ENCODE measurements around the gene IGDCC3. TPM values are rescaled to one million over a fixed set of nuclear protein-coding genes. Genes with fewer than 3 reads are reported as not detected.

Gene IGDCC3
- total RNA-seq, 6 donors from 2014 or later: 0.10 to 0.29 TPM; not detected in 4

DNA sequence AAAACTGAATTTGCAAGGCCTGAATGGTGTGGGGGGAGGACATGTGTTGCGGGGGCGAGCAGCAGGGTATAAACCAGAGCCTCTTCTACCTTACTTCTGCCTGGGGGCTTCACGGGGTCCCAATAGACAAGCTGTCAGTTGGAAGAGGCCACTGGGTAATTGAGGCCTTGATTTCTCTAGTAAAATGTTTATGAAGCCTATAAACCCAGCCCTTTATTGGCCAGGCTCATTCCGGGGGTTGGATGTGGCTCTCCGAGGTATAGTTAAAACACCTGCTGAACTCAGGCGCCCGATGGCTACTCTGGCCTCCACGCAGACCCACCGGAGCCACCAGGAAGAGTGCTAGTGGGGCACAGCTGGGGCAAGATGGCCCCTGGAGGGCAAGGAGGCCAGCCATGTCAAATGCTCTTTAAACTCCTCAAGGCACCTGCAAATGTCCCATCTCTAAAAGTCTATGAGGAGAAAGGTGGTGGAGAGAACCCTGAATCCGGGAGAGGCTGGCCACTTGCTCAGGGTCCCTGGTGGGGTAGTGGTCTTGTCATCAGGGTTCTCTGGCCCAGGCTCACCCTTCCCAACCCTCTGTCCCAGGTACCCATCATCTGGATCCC, 34.3 kb downstream of the IGDCC3 start:
- Histone ChIP-seq H3K4me3 (no peak overlapping the region), H3K4me1 (no peaks in the 10 kb centered on the region), H3K27me3 (no peaks in the 10 kb centered on the region), H3K27ac (no peak overlapping the region), H3K9me3 (no peaks in the 10 kb centered on the region), H3K36me3 (no peaks in the 10 kb centered on the region)
- WGBS, 2 donors: 91 to 93% methylated on average over 10 of the region's 10 CpGs
- no peak for TF ChIP-seq POLR2A (IDR thresholded peaks at IDR 0.05)
- no peak for TF ChIP-seq POLR2AphosphoS5 (IDR thresholded peaks at IDR 0.05)
- TF ChIP-seq CTCF (IDR thresholded peaks at IDR 0.05): no peak
- TF ChIP-seq EP300 (IDR thresholded peaks at IDR 0.05): no peak
- no peak for DNase-seq
- no peak for ATAC-seq (ENCODE audit: low FRiP score in 2 of 2)

DNA sequence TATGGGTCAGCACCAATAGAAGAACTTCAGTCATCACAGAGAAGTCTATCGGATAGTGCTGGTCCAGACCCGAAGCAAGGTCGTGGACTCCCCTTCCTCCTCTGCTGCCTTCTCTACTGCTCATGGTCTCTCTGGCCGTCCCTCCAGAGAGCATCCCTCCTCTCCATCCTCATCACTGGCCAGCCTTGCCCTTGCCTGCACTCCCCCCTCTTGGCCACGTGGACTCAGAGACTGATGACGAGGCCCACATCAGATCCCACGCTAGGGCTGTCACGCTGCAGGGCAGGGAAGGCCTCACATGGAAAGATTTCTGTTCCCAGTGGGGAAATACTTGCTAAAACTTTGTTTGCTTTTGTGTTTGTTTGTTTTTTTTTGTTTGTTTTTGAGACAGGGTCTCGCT, 35.3 kb downstream of the IGDCC3 start:
- WGBS, 2 donors: 93% methylated on average over 9 of the region's 9 CpGs
- Histone ChIP-seq H3K4me3 (no peak overlapping the region), H3K36me3 (no peaks in the 10 kb centered on the region), H3K27me3 (no peaks in the 10 kb centered on the region), H3K9me3 (no peaks in the 10 kb centered on the region), H3K27ac (no peak overlapping the region), H3K4me1 (no peaks in the 10 kb centered on the region)
- TF ChIP-seq CTCF (IDR thresholded peaks at IDR 0.05): no peak
- no peak for TF ChIP-seq POLR2A (IDR thresholded peaks at IDR 0.05)
- TF ChIP-seq POLR2AphosphoS5 (IDR thresholded peaks at IDR 0.05): no peak
- no peak for TF ChIP-seq EP300 (IDR thresholded peaks at IDR 0.05)
- ATAC-seq (ENCODE audit: low FRiP score in 2 of 2): no peak
- no peak for DNase-seq

GRCh38 chr15:65339920-65340319, 37.9 kb downstream of the IGDCC3 start:
- DNase-seq (no peak), ATAC-seq (ENCODE audit: low FRiP score in 2 of 2) (no peak)
- Histone ChIP-seq H3K4me3 (no peak overlapping the region), H3K36me3 (no peaks in the 10 kb centered on the region), H3K27ac (no peak overlapping the region), H3K9me3 (no peaks in the 10 kb centered on the region), H3K27me3 (no peaks in the 10 kb centered on the region), H3K4me1 (no peaks in the 10 kb centered on the region)
- no peak for TF ChIP-seq EP300 (IDR thresholded peaks at IDR 0.05)
- no peak for TF ChIP-seq POLR2A (IDR thresholded peaks at IDR 0.05)
- TF ChIP-seq CTCF (IDR thresholded peaks at IDR 0.05): no peak
- no peak for TF ChIP-seq POLR2AphosphoS5 (IDR thresholded peaks at IDR 0.05)
- 38 to 46% methylated on average over 7 of the region's 7 CpGs for WGBS, 2 donors

GRCh38 chr15:65339416-65339815, 38.4 kb downstream of the IGDCC3 start:
- Histone ChIP-seq H3K36me3 (no peaks in the 10 kb centered on the region), H3K4me3 (no peak overlapping the region), H3K4me1 (no peaks in the 10 kb centered on the region), H3K27me3 (no peaks in the 10 kb centered on the region), H3K9me3 (no peaks in the 10 kb centered on the region), H3K27ac (no peak overlapping the region)
- WGBS, 2 donors: 82 to 89% methylated on average over 4 to 6 of the region's 6 CpGs
- TF ChIP-seq EP300 (IDR thresholded peaks at IDR 0.05) (no peak), POLR2AphosphoS5 (IDR thresholded peaks at IDR 0.05) (no peak), CTCF (IDR thresholded peaks at IDR 0.05) (no peak)
- ATAC-seq (ENCODE audit: low FRiP score in 2 of 2): no peak
- no peak for DNase-seq

DNA sequence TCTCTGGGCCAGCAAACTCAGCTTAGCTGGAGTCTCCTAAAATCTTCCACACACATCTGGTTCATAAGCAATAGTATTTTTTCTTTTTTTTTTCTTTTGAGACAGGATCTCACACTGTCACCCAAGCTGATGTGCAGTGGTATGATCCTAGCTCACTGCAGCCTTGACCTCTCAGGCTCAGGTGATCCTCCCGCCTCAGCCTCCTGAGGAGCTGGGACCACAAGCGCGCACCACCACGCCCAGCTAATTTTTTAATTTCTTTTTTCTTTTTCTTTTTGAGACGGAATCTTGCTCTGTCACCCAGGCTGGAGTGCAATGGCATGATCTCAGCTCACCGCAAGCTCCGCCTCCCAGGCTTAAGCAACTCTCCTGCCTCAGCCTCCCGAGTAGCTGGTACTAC, 39.0 kb downstream of the IGDCC3 start:
- whole genome bisulfite sequencing, 2 donors: 93 to 94% methylated on average over 8 of the region's 8 CpGs
- no peaks in the 10 kb centered on the region for H3K9me3 ChIP-seq
- H3K27ac ChIP-seq: no peak overlapping the region
- no peaks in the 10 kb centered on the region for H3K36me3 ChIP-seq
- no peak for ATAC-seq (ENCODE audit: low FRiP score in 2 of 2)
- no peak overlapping the region for H3K4me3 ChIP-seq
- H3K27me3 ChIP-seq: no peaks in the 10 kb centered on the region
- TF ChIP-seq POLR2AphosphoS5 (IDR thresholded peaks at IDR 0.05): no peak
- no peak for TF ChIP-seq CTCF (IDR thresholded peaks at IDR 0.05)
- no peak for TF ChIP-seq POLR2A (IDR thresholded peaks at IDR 0.05)
- TF ChIP-seq EP300 (IDR thresholded peaks at IDR 0.05): no peak
- H3K4me1 ChIP-seq: no peaks in the 10 kb centered on the region
- DNase-seq: no peak

All from upper lobe of left lung (tissue), 6 donors.